ENCODE data around the gene MTG1.
"Not testable (repeated sequence)": the region's sequence is repeated elsewhere in the genome, so short reads cannot be mapped to it uniquely, and the experiment has no call there.

MTG1 gene

DNA sequence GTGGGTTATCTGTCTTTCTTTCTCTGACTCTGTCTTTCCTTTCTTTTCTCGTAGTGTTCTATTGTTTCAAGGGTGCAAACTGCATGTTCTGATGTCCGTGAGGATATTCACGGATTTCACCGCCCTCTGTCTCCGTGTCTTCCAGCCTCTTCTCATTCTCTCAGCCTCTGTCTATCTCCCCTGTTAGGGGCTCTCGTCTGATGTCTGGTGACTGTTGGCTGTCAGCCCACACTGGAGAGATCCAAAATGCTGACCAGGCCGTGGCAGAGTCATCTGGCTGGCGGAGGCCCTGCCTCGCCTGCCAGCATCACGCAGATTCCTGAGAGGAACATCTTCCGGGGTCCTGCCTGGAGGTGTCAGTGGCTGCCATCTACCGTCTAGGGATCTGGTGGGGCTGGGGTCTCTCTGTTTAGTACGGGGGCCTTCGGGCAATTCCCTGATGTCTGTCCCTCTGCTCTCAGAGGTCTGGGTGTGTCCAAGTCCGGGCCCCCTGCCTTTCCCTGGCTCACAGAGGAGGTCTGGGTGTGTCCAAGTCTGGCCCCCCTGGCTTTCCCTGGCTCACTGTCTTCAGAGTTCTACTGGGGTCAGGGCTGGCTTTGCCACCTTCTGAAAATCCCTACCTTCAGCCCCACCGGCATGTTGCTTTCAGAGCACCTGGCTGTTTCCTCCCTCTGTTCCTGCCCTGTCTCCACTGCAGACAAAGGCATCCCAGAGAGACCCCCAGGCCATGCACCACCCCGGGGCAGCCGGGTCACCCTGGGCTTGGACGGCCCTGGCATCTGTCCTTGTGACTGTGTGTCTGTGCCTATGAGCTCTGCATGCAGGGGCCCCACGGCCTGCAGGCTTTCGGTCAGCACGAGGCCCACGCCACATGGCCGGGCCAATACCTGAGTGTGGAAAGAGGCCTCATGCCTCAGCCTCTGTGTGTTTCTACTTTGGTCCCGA is 45.8 kb downstream of the MTG1 start:
- H3K27ac ChIP-seq = no peak overlapping the region
- DNase-seq (ENCODE audit: low spot score) = no peak
- POLR2A ChIA-PET (ENCODE audit: low non-redundant PET) = interaction anchor here (0.6 kb wide), 1 partner anchor 78 kb away, joined by 8 read pairs; no protein-coding TSS in a partner anchor
- TF ChIP-seq, protein P1, sequence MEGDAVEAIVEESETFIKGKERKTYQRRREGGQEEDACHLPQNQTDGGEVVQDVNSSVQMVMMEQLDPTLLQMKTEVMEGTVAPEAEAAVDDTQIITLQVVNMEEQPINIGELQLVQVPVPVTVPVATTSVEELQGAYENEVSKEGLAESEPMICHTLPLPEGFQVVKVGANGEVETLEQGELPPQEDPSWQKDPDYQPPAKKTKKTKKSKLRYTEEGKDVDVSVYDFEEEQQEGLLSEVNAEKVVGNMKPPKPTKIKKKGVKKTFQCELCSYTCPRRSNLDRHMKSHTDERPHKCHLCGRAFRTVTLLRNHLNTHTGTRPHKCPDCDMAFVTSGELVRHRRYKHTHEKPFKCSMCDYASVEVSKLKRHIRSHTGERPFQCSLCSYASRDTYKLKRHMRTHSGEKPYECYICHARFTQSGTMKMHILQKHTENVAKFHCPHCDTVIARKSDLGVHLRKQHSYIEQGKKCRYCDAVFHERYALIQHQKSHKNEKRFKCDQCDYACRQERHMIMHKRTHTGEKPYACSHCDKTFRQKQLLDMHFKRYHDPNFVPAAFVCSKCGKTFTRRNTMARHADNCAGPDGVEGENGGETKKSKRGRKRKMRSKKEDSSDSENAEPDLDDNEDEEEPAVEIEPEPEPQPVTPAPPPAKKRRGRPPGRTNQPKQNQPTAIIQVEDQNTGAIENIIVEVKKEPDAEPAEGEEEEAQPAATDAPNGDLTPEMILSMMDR (conservative IDR thresholded peaks at IDR 0.05; ENCODE audit: low read depth) = no peak
- CTCF ChIA-PET = interaction anchor here (0.7 to 1.1 kb wide), 3 partner anchors 18 to 174 kb away, joined by 3 read pairs; no protein-coding TSS in a partner anchor

DNA sequence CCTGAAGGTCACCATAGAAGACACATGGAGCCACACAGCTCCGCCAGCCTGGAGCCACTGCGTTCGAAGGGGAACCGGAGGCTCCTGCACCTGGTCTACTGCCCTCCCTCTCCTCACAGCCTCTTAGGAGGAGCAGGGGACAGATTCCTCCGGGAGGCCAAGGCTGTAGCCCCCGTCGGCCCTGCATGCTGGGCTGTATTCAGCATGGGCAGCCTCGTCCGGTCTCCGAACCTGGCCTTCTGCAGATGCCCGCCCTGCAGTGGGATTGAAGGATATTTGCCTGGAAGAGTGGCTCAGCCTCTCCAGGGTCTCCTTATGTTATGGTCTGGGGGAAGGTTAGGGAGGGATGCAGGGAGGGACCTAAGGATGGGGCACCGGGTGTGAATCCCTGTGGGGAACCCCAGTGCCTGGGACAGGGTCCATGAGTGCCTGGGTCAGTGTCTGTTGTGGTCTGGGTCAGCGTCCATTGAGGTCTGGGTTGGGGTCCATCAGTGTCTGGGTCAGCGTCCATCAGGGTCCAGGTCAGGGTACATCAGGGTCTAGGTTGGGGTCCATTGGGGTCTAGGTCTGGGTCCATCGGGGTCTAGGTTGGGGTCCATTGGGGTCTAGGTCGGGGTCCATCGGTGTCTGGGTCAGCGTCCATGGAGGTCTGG is 46.8 kb downstream of the MTG1 start:
- TF ChIP-seq, protein P1 (conservative IDR thresholded peaks at IDR 0.05; ENCODE audit: low read depth) = no peak
- no peak for DNase-seq (ENCODE audit: low spot score)
- ChIA-PET POLR2A (ENCODE audit: low non-redundant PET) (no interaction called here), CTCF (interaction anchor here (0.7 kb wide), 1 partner anchor 40 kb away, joined by 3 read pairs; no protein-coding TSS in a partner anchor)
- no peak overlapping the region for H3K27ac ChIP-seq

DNA sequence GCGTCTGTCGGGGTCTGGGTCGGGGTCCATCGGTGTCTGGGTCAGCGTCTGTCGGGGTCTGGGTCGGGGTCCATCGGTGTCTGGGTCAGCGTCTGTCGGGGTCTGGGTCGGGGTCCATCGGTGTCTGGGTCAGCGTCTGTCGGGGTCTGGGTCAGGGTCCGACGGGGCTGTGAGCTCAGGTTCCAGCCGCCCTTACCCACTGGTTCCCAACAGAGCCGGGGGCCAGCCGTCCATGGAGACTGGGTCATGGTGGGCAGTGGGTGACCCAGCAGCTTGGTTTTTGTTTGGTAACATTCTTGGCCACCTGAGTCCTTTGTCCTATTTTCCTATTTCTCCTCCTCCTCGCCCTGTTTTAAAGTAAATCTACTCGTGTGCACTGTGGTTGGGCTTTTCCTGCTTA is 47.4 kb downstream of the MTG1 start:
- H3K27ac ChIP-seq; POLR2A ChIA-PET (ENCODE audit: low non-redundant PET); CTCF ChIA-PET; DNase-seq (ENCODE audit: low spot score): not testable (repeated sequence)

DNA sequence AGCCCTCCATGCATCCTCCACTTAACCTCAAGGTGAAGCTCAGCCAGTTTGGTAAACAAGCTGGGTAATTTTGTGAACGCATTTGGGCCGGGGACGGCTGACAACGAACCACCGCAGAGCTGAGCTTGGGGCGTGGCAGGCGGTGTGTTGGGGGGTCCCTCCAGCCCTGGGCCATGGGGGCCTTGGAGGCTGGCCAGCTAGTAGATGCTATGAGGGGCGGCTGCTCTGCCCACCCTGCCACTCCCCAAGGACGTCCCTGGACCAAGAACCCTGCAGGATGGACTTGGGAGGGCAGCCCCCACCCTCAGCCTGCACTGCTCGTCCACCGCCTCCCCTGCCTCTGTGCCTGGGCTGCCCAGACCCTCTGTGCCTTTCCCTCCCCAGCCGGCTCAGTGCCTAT is 47.8 kb downstream of the MTG1 start:
- ChIA-PET POLR2A (ENCODE audit: low non-redundant PET) (no interaction called here), CTCF (no interaction called here)
- no peak overlapping the region for H3K27ac ChIP-seq
- no peak for DNase-seq (ENCODE audit: low spot score)
- TF ChIP-seq, protein P1 (conservative IDR thresholded peaks at IDR 0.05; ENCODE audit: low read depth) = no peak

DNA sequence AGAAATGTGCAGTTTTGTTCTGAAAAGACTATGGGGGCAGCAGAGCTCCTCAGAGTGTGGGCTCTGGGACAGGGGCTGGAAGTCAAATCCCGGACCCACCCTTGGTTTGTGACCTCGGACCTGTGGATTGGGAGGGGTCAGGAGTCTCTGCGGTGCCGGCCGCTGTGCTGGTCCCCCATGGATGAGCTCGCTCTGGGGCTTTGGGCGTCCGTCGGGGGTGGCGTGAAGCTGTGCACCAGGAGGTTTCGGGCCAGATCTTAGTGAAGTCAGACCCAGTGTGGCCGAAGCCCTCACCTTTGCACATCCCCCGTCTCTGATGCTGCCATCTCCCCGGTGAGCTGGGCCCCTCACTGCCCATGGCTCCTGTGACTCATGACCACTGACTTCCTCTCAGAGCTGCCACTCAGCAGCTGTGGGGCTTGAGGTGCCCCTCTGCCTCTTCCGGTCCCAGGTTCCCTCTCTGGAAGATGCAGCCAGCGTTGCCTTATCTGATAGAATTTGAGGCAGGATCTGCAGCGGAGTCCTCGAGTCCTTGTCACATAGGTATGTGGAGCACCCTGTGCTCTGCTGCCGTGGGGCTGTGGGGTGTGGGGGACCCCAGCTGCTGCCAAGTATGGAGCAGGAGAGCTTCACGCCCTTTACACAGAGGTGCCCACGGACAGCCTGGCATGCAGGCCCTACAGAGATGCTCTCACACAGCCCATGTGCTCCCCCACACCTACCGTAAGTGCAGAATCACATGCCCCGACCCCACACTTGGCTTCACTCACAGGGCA is 48.4 kb downstream of the MTG1 start:
- POLR2A ChIA-PET (ENCODE audit: low non-redundant PET) = no interaction called here
- TF ChIP-seq, protein P1 (conservative IDR thresholded peaks at IDR 0.05; ENCODE audit: low read depth) = no peak
- CTCF ChIA-PET = no interaction called here
- DNase-seq (ENCODE audit: low spot score) = no peak
- no peak overlapping the region for H3K27ac ChIP-seq

DNA sequence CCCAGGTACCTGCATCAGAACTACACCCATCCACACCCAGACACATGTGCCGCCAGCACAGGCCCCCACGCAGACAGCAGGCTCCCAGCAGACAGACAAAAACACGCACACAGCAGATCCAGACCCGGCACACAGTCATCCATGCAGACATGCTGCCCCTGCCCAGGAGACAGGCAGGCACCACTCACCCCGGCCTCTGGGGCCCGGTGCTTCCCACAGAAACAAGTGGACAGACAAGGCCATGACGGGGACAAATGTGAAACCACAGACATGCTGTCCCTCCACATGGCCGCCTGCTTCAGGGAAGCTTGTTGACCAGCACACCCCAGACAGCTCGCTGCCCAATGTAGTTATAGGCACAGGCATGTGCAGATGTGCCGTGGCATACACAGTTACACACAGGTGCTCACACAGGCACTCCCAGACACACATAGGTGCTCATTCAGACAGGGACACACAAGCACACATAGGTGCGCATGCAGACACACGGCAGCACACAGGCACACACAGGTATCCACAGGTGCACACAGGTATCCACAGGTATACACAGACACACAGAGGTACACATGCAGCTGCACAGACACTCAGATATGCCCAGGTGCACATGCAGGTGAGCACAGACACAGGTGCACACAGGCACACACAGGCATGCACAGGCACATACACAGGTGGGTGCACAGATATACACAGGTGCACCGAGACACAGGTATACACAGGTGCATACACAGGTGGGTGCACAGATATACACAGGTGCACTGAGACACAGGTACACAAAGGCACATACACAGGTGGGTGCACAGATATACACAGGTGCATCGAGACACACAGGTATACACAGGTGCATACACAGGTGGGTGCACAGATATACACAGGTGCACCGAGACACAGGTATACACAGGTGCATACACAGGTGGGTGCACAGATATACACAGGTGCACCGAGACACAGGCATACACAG is 49.3 kb downstream of the MTG1 start:
- ChIA-PET CTCF (no interaction called here), POLR2A (ENCODE audit: low non-redundant PET) (no interaction called here)
- no peak overlapping the region for H3K27ac ChIP-seq
- TF ChIP-seq, protein P1 (conservative IDR thresholded peaks at IDR 0.05; ENCODE audit: low read depth) = no peak
- no peak for DNase-seq (ENCODE audit: low spot score)

All from RWPE1 (cell line).